Ovary (tissue), 9 donors: ENCODE results near the gene SHC3. TPM values are rescaled to one million over a fixed set of nuclear protein-coding genes. Genes with fewer than 3 reads are reported as not detected.

Experiments used
- DNase-seq, 5 donors: peaks; one replicate each; pipeline ENCODE4 v3.0.0-alpha.2; 2019 to 2020
- H3K27ac ChIP-seq, 2 donors: fragments of 200-600 bp; one replicate each; pipeline versions ENCODE4 v1.5.1 to v1.8.0; 2019 to 2022
- H3K27me3 ChIP-seq: fragments of 200-600 bp; one replicate; pipeline ENCODE4 v1.8.0; 2022
- H3K36me3 ChIP-seq: fragments of 200-600 bp; sonication (generic); one replicate; pipeline ENCODE4 v1.5.1; 2019
- H3K4me1 ChIP-seq: one replicate; pipeline ENCODE4 v1.8.1; 2013; ENCODE audit warnings: mild to moderate bottlenecking, moderate library complexity; ENCODE audit not compliant: insufficient read depth
- H3K4me3 ChIP-seq: fragments of 200-600 bp; sonication (generic); one replicate; pipeline ENCODE4 v1.5.1; 2017
- H3K9me3 ChIP-seq, 2 donors: fragments of 200-600 bp in 1 of 2; sonication (generic) in 1 of 2; one replicate each; pipeline versions ENCODE4 v1.5.1 to v1.8.1; 2013 to 2019; ENCODE audit warnings: mild to moderate bottlenecking in 1 of 2, moderate library complexity in 1 of 2
- CTCF ChIP-seq, 3 donors: fragments of 450-650 bp in 2 of 3; fragments of 200-600 bp in 1 of 3; IDR thresholded peaks; one replicate each; pipeline versions ENCODE4 v1.5.1 to v1.8.0; 2016 to 2022; ENCODE audit warnings: antibody characterized with exemption in 3 of 3, mild to moderate bottlenecking in 1 of 3
- EP300 ChIP-seq: sonication (generic); formaldehyde crosslinking; IDR thresholded peaks from one replicate; pipeline ENCODE4 v1.6.1; 2017; ENCODE audit warnings: antibody characterized with exemption
- POLR2A ChIP-seq: fragments of 450-650 bp; IDR thresholded peaks from one replicate; pipeline ENCODE4 v1.6.1; 2017; ENCODE audit warnings: antibody characterized with exemption, mild to moderate bottlenecking, moderate library complexity
- WGBS, 3 donors: extraction: QIAGEN DNeasy Blood & Tissue Kit in 1 of 3; methylation state at CpG; one replicate each; pipeline versions ENCODE4 v1.1.5 to v1.1.7; 2013 to 2017; 5-methylcytosine and 5-hydroxymethylcytosine counted together
- intact Hi-C, 4 donors: fragments of 100-400 bp; cut with DNase I; formaldehyde crosslinking; loops; one replicate each; pipeline versions ENCODE4 v1.11.0 to v1.15.1; 2022 to 2023
- polyA plus RNA-seq, 2 donors: library from polyadenylated mRNA; stranded (reverse); fragments of 200-250 nt in 1 of 2; fragments of 350-450 nt in 1 of 2; fragmentation: Illumina TruSeq in 1 of 2; extraction: RNeasy Lipid Tissue Mini Kit (QIAGEN cat#74804) in 1 of 2; gene quantifications; one replicate each; pipeline ENCODE4 v1.2.3, GENCODE V29; 2013 to 2014
- total RNA-seq, 7 donors: library from RNA; depleted of rRNA in 2 of 7; stranded (reverse); fragments of >200 nt in 2 of 7; fragmentation: NEBNext Ultra II Directional in 3 of 7; extraction: Animal tissue kit (Norgen Biotek cat#: 25700) in 3 of 7; gene quantifications; one replicate each; pipeline versions ENCODE4 v1.1.0 to v1.2.4, GENCODE V29; 2016 to 2023
- donor health status: DM: no; HTN: no; CAD: no; lungs with moderate emphysema.
- donor health status: DM: no; HTN: no; CAD: no.
- donor health status: Bipolar disorder and iron deficiency.
- donor health status: DM: yes; HTN: yes; CAD: no.
- donor health status: DM: no; HTN: no; CAD: no.
- donor health status: DM: yes; HTN: yes; CAD: no.

SHC3 gene
- total and polyA plus RNA-seq, 9 donors, result 0.05 to 1.0 (median 0.46) TPM

- H3K27me3 ChIP-seq, result no peaks in the 10 kb centered on the region
- no peaks in the 10 kb centered on the region for H3K9me3 ChIP-seq
- no peaks in the 10 kb centered on the region for H3K36me3 ChIP-seq
- no peak for DNase-seq
- H3K4me3 ChIP-seq, result no peak overlapping the region
- intact Hi-C loops, result no loop called here
- 80 to 83% (median 82%) methylated on average over 10 of the region's 10 CpGs for WGBS, 3 donors
- H3K27ac ChIP-seq, result no peak overlapping the region
- no peaks in the 10 kb centered on the region for H3K4me1 ChIP-seq
- no peak for TF ChIP-seq CTCF (IDR thresholded peaks at IDR 0.05)
- no peak for TF ChIP-seq EP300
- TF ChIP-seq POLR2A, result no peak
These were observed 211.5 kb downstream of the SHC3 start for GRCh38 chr9:88966894-88967676.

- intact Hi-C loops, result no loop called here
- H3K27ac ChIP-seq, result no peak overlapping the region
- H3K4me1 ChIP-seq, result no peaks in the 10 kb centered on the region
- H3K27me3 ChIP-seq, result no peaks in the 10 kb centered on the region
- H3K9me3 ChIP-seq, result no peaks in the 10 kb centered on the region
- WGBS, 3 donors, result 88 to 90% (median 90%) methylated on average over 8 of the region's 8 CpGs
- no peak overlapping the region for H3K4me3 ChIP-seq
- TF ChIP-seq CTCF (IDR thresholded peaks at IDR 0.05) (no peak), POLR2A (no peak), EP300 (no peak)
- DNase-seq, result no peak
- no peaks in the 10 kb centered on the region for H3K36me3 ChIP-seq
These were observed 213.1 kb downstream of the SHC3 start for GRCh38 chr9:88965473-88965872.

- no peak overlapping the region for H3K4me3 ChIP-seq
- no peak for DNase-seq
- no peak overlapping the region for H3K27ac ChIP-seq
- 74 to 91% (median 86%) methylated on average over 3 of the region's 3 CpGs for WGBS, 3 donors
- no peaks in the 10 kb centered on the region for H3K27me3 ChIP-seq
- intact Hi-C loops, result no loop called here
- H3K4me1 ChIP-seq, result no peaks in the 10 kb centered on the region
- no peaks in the 10 kb centered on the region for H3K9me3 ChIP-seq
- TF ChIP-seq POLR2A (no peak), CTCF (IDR thresholded peaks at IDR 0.05) (no peak), EP300 (no peak)
- no peaks in the 10 kb centered on the region for H3K36me3 ChIP-seq
These were observed 218.0 kb downstream of the SHC3 start for GRCh38 chr9:88960632-88961031.

- TF ChIP-seq CTCF (IDR thresholded peaks at IDR 0.05) (no peak), POLR2A (no peak), EP300 (no peak)
- Histone ChIP-seq H3K36me3 (no peaks in the 10 kb centered on the region), H3K27me3 (no peaks in the 10 kb centered on the region), H3K9me3 (no peaks in the 10 kb centered on the region), H3K27ac (no peak overlapping the region), H3K4me1 (no peaks in the 10 kb centered on the region), H3K4me3 (no peak overlapping the region)
- 81 to 85% (median 82%) methylated on average over 5 of the region's 5 CpGs for WGBS, 3 donors
- intact Hi-C loops, result no loop called here
- no peak for DNase-seq
These were observed 218.7 kb downstream of the SHC3 start for GRCh38 chr9:88959727-88960469.
